ENCODE results near the gene IL6ST.

The IL6ST gene

GRCh38 chr5:55920784-55921183 lies 74.0 kb downstream of the IL6ST start:
- DNase-seq (ENCODE audit: low read depth, low spot score): peak; percentile 37

GRCh38 chr5:55919625-55920024 lies 75.1 kb downstream of the IL6ST start:
- DNase-seq (ENCODE audit: low read depth, low spot score): no peak

- no peak for DNase-seq (ENCODE audit: low read depth, low spot score)
Measured at GRCh38 chr5:55918087-55919035, 76.4 kb downstream of the IL6ST start.

- no peak for DNase-seq (ENCODE audit: low read depth, low spot score)
Measured at GRCh38 chr5:55917402-55918086, 77.2 kb downstream of the IL6ST start.

GRCh38 chr5:55916986-55917385 lies 77.8 kb downstream of the IL6ST start:
- DNase-seq (ENCODE audit: low read depth, low spot score): no peak

- DNase-seq (ENCODE audit: low read depth, low spot score): no peak
Measured at GRCh38 chr5:55915783-55916182, 79.0 kb downstream of the IL6ST start.

GRCh38 chr5:55914971-55915370 lies 79.8 kb downstream of the IL6ST start:
- no peak for DNase-seq (ENCODE audit: low read depth, low spot score)

GRCh38 chr5:55913466-55914413 lies 81.0 kb downstream of the IL6ST start:
- DNase-seq (ENCODE audit: low read depth, low spot score): no peak

- DNase-seq (ENCODE audit: low read depth, low spot score): no peak
Measured at GRCh38 chr5:55911784-55912653, 82.7 kb downstream of the IL6ST start.

GRCh38 chr5:55908804-55909203 lies 86.0 kb downstream of the IL6ST start:
- no peak for DNase-seq (ENCODE audit: low read depth, low spot score)

- DNase-seq (ENCODE audit: low read depth, low spot score): no peak
Measured at GRCh38 chr5:55907927-55908326, 86.8 kb downstream of the IL6ST start.

GRCh38 chr5:55905251-55905650 lies 89.5 kb downstream of the IL6ST start:
- DNase-seq (ENCODE audit: low read depth, low spot score): no peak

GRCh38 chr5:55904152-55904551 lies 90.6 kb downstream of the IL6ST start:
- peak; percentile 35 for DNase-seq (ENCODE audit: low read depth, low spot score)

- peak; percentile 27 for DNase-seq (ENCODE audit: low read depth, low spot score)
Measured at GRCh38 chr5:55903121-55903701, 91.6 kb downstream of the IL6ST start.

GRCh38 chr5:55902696-55903095 lies 92.1 kb downstream of the IL6ST start:
- DNase-seq (ENCODE audit: low read depth, low spot score): no peak

- DNase-seq (ENCODE audit: low read depth, low spot score): no peak
Measured at GRCh38 chr5:55900776-55901175, 94.0 kb downstream of the IL6ST start.

- DNase-seq (ENCODE audit: low read depth, low spot score): no peak
Measured at GRCh38 chr5:55900068-55900467, 94.7 kb downstream of the IL6ST start.

- DNase-seq (ENCODE audit: low read depth, low spot score): no peak
Measured at GRCh38 chr5:55899344-55899743, 95.4 kb downstream of the IL6ST start.

- peak; percentile 65 for DNase-seq (ENCODE audit: low read depth, low spot score)
Measured at GRCh38 chr5:55897905-55898304, 96.9 kb downstream of the IL6ST start.

- no peak for DNase-seq (ENCODE audit: low read depth, low spot score)
Measured at GRCh38 chr5:55897206-55897894, 97.4 kb downstream of the IL6ST start.

Measured in astrocyte of the hippocampus (primary cell).